GM23338 (cell line): Measurements from ENCODE around the gene MICAL2. TPM values are rescaled to one million over a fixed set of nuclear protein-coding genes. Genes with fewer than 3 reads are reported as not detected.

Experiments used
- ATAC-seq: fragments of 200-7000 bp; cut with Tn5 transposase; 3 replicates; pipeline ENCODE4 v1.9.1; 2020
- DNase-seq: peaks from one replicate; pipeline ENCODE4 v3.0.0-alpha.2; 2015; ENCODE audit warnings: low spot score
- H2AFZ ChIP-seq: fragments of 200-600 bp; sonication (generic); 2 replicates; pipeline ENCODE4 v1.8.0; 2016; ENCODE audit warnings: antibody characterized with exemption, mild to moderate bottlenecking, moderate library complexity
- H3F3A ChIP-seq: fragments of 200-600 bp; sonication (generic); replicated peaks from 2 replicates; pipeline ENCODE4 v1.8.0; 2017; ENCODE audit warnings: antibody characterized with exemption, mixed run types, low read depth
- H3K27ac ChIP-seq: fragments of 200-600 bp; sonication (generic); 2 replicates; pipeline ENCODE4 v1.6.1; 2016; ENCODE audit warnings: low read depth
- H3K27me3 ChIP-seq: fragments of 200-600 bp; sonication (generic); 2 replicates; pipeline ENCODE4 v1.8.0; 2016; ENCODE audit warnings: mild to moderate bottlenecking, mixed run types, moderate library complexity; ENCODE audit not compliant: insufficient read depth
- H3K36me3 ChIP-seq: fragments of 200-600 bp; sonication (generic); 2 replicates; pipeline ENCODE4 v1.8.0; 2016; ENCODE audit warnings: mild to moderate bottlenecking; ENCODE audit not compliant: insufficient read depth
- H3K4me1 ChIP-seq: fragments of 200-600 bp; sonication (generic); 2 replicates; pipeline ENCODE4 v1.8.0; 2016; ENCODE audit warnings: mild to moderate bottlenecking, moderate library complexity; ENCODE audit not compliant: insufficient read depth
- H3K4me2 ChIP-seq: fragments of 200-600 bp; sonication (generic); 2 replicates; pipeline ENCODE4 v1.7.1; 2017; ENCODE audit warnings: mixed run types
- H3K4me3 ChIP-seq: fragments of 200-600 bp; sonication (generic); 2 replicates; pipeline ENCODE4 v1.6.1; 2016; ENCODE audit warnings: mixed run types
- H3K79me2 ChIP-seq: fragments of 200-600 bp; sonication (generic); replicated peaks from 2 replicates; pipeline ENCODE4 v1.8.0; 2017; ENCODE audit warnings: mild to moderate bottlenecking; ENCODE audit not compliant: insufficient read depth
- H3K9me2 ChIP-seq: fragments of 200-600 bp; sonication (generic); 2 replicates; pipeline ENCODE4 v1.8.0; 2017; ENCODE audit not compliant: insufficient read depth
- H4K20me1 ChIP-seq: fragments of 200-600 bp; sonication (generic); replicated peaks from 2 replicates; pipeline ENCODE4 v1.8.0; 2017; ENCODE audit warnings: mild to moderate bottlenecking; ENCODE audit not compliant: insufficient read depth
- H3K27ac Mint-ChIP-seq: 2 replicates; pipeline ENCODE4 v1.8.0; 2020; ENCODE audit warnings: inconsistent platforms, mild to moderate bottlenecking, moderate library complexity, mixed read lengths
- H3K27me3 Mint-ChIP-seq: 3 replicates; pipeline ENCODE4 v1.8.0; 2022; ENCODE audit warnings: low read depth, mild to moderate bottlenecking, moderate library complexity, mixed read lengths, inconsistent platforms; ENCODE audit not compliant: insufficient read depth, poor library complexity
- H3K36me3 Mint-ChIP-seq: 3 replicates; pipeline ENCODE4 v1.8.0; 2021; ENCODE audit warnings: low read depth, mild to moderate bottlenecking, inconsistent platforms, moderate library complexity, mixed read lengths
- H3K4me1 Mint-ChIP-seq: 3 replicates; pipeline ENCODE4 v1.8.0; 2020; ENCODE audit warnings: mild to moderate bottlenecking, inconsistent platforms, mixed read lengths
- H3K4me3 Mint-ChIP-seq: 3 replicates; pipeline ENCODE4 v1.8.0; 2021; ENCODE audit warnings: moderate library complexity, mild to moderate bottlenecking, inconsistent platforms, mixed read lengths
- H3K9me3 Mint-ChIP-seq: 3 replicates; pipeline ENCODE4 v1.8.0; 2020; ENCODE audit warnings: moderate library complexity, mild to moderate bottlenecking, inconsistent platforms, mixed read lengths
- CREB1 ChIP-seq: fragments of 250-450 bp; sonication (Bioruptor Pico); IDR thresholded peaks from 2 replicates; pipeline ENCODE4 v1.5.0; 2020; ENCODE audit warnings: low read depth, mild to moderate bottlenecking, moderate library complexity
- CTCF ChIP-seq, 2 experiments: fragments of 200-600 bp in 1 of 2; sonication (generic) in 1 of 2; conservative IDR thresholded peaks; 2 replicates each; pipeline versions ENCODE4 v1.5.1 to v1.6.1; 2016 to 2017; ENCODE audit warnings: antibody characterized with exemption in 2 of 2, low read depth in 2 of 2, mild to moderate bottlenecking in 2 of 2, moderate library complexity in 1 of 2
- ETS1 ChIP-seq: IDR thresholded peaks from 2 replicates; pipeline ENCODE4 v1.6.1; 2016; ENCODE audit warnings: antibody characterized with exemption
- EZH2 ChIP-seq: fragments of 200-600 bp; sonication (generic); IDR thresholded peaks from one replicate; pipeline ENCODE4 v1.8.0; 2017; ENCODE audit warnings: antibody characterized with exemption, mild to moderate bottlenecking, low read depth; ENCODE audit not compliant: unreplicated experiment
- EZH2phosphoT487 ChIP-seq: fragments of 200-600 bp; sonication (generic); IDR thresholded peaks from one replicate; pipeline ENCODE4 v1.8.1; 2018; ENCODE audit warnings: antibody characterized with exemption; ENCODE audit not compliant: unreplicated experiment
- JUNB ChIP-seq: IDR thresholded peaks from one replicate; pipeline ENCODE4 v1.6.1; 2016; ENCODE audit warnings: antibody characterized with exemption; ENCODE audit not compliant: unreplicated experiment
- NANOG ChIP-seq: IDR thresholded peaks from 2 replicates; pipeline ENCODE4 v1.6.1; 2016; ENCODE audit warnings: antibody characterized with exemption, borderline replicate concordance
- POLR2AphosphoS5 ChIP-seq: IDR thresholded peaks from 2 replicates; pipeline ENCODE4 v1.6.1; 2016; ENCODE audit warnings: antibody characterized with exemption, low read depth
- REST ChIP-seq: IDR thresholded peaks from one replicate; pipeline ENCODE4 v1.6.1; 2018; ENCODE audit warnings: antibody characterized with exemption; ENCODE audit not compliant: unreplicated experiment
- STAT1 ChIP-seq: IDR thresholded peaks from one replicate; pipeline ENCODE4 v1.6.1; 2016; ENCODE audit warnings: antibody characterized with exemption; ENCODE audit not compliant: unreplicated experiment
- ZNF114 ChIP-seq: fragments of 250-450 bp; sonication (Bioruptor Pico); IDR thresholded peaks from 2 replicates; pipeline ENCODE4 v1.5.0; 2020; ENCODE audit warnings: mild to moderate bottlenecking, moderate library complexity
- ZNF331 ChIP-seq: fragments of 250-450 bp; sonication (Bioruptor Pico); IDR thresholded peaks from 2 replicates; pipeline ENCODE4 v1.5.0; 2020; ENCODE audit warnings: low read depth, mild to moderate bottlenecking, moderate library complexity
- ZNF462 ChIP-seq: fragments of 250-450 bp; sonication (Bioruptor Pico); IDR thresholded peaks from 2 replicates; pipeline ENCODE4 v1.5.0; 2020; ENCODE audit warnings: mild to moderate bottlenecking, moderate library complexity
- polyA plus RNA-seq: library from polyadenylated mRNA; unstranded; fragments of >200 nt; fragmentation: Nextera tagmentation; extraction: Ambion mirVana; gene quantifications from 2 replicates; pipeline ENCODE4 v1.2.1, GENCODE V29; 2016
- total RNA-seq: library from RNA; depleted of rRNA; stranded (reverse); fragments of >200 nt; shearing (Covaris generic); gene quantifications from 2 replicates; pipeline ENCODE4 v1.2.3, GENCODE V29; 2014

MICAL2 gene
- total and polyA plus RNA-seq, 2 experiments from 2014 or later = 0.66 to 1.4 TPM

- H4K20me1 ChIP-seq = no peaks in the 10 kb centered on the region
- H3K27me3 Mint-ChIP-seq = peaks cover 2% of the 10 kb centered on the region
- no peaks in the 10 kb centered on the region for H3F3A ChIP-seq
- H3K27ac Mint-ChIP-seq = no peak overlapping the region
- no peaks in the 10 kb centered on the region for H3K36me3 Mint-ChIP-seq
- H3K4me2 ChIP-seq = no peak overlapping the region
- peaks cover 26% of the 10 kb centered on the region for H3K4me1 Mint-ChIP-seq
- H3K9me2 ChIP-seq = no peaks in the 10 kb centered on the region; the same call in 1 of the 2 replicates
- H3K36me3 ChIP-seq = no peaks in the 10 kb centered on the region
- no peak overlapping the region for H3K4me3 Mint-ChIP-seq
- no peak overlapping the region for H3K27ac ChIP-seq
- H3K4me3 ChIP-seq = no peak overlapping the region
- ATAC-seq = no peak
- no peaks in the 10 kb centered on the region for H3K79me2 ChIP-seq
- H2AFZ ChIP-seq = no peak overlapping the region
- no peak for DNase-seq
- no peak for TF ChIP-seq POLR2AphosphoS5
- no peak for TF ChIP-seq CREB1
- TF ChIP-seq STAT1 = no peak
- no peak for TF ChIP-seq JUNB
- TF ChIP-seq CTCF (conservative IDR thresholded peaks at IDR 0.05; ENCODE audit: low read depth in 2 of 2) = no peak
- no peak for TF ChIP-seq ZNF114
- no peak for TF ChIP-seq ZNF462 (CRISPR knock-in tag)
- TF ChIP-seq ETS1 = no peak
- TF ChIP-seq REST = no peak
- no peak for TF ChIP-seq EZH2
- no peak for TF ChIP-seq NANOG
- no peak for TF ChIP-seq ZNF331
- no peak for TF ChIP-seq EZH2phosphoT487
- no peaks in the 10 kb centered on the region for H3K9me3 Mint-ChIP-seq
- H3K27me3 ChIP-seq = no peaks in the 10 kb centered on the region
- peaks cover 5% of the 10 kb centered on the region for H3K4me1 ChIP-seq
These were observed 139.3 kb downstream of the MICAL2 start for GRCh38 chr11:12249590-12250260.
